Endothelial cell of umbilical vein (primary cell): ENCODE measurements around the gene CACNB4. TPM values are rescaled to one million over a fixed set of nuclear protein-coding genes. Genes with fewer than 3 reads are reported as not detected.
A peak's percentile ranks its signal among the peaks of the same experiment; 100 is the strongest.

Experiments
- BruUV-seq: library from RNA; stranded (reverse); fragments of 400-500 nt; replicated peaks from 2 replicates; lab custom pipeline; 2021; lab: Mats Ljungman, UMichigan
- CTCF ChIA-PET: fragments of 300-600, 350-600 bp; sonication (Branson Sonifier 250); formaldehyde crosslinking; loops from one replicate; lab custom pipeline; 2021; ENCODE audit warnings: antibody characterized with exemption, inconsistent platforms; lab: Charles Lee
- POLR2A ChIA-PET: fragments of 300-600, 350-600 bp; sonication (Branson Sonifier 250); formaldehyde crosslinking; loops from one replicate; lab custom pipeline; 2021; ENCODE audit warnings: antibody characterized with exemption, inconsistent platforms; lab: Charles Lee
- DNase-seq: peaks from one replicate; pipeline ENCODE4 v3.0.0-alpha.2; 2011; ENCODE audit warnings: low read depth, low spot score
- FAIRE-seq: peaks from 2 replicates; lab custom pipeline; 2011; peaks lifted over from hg19 to GRCh38; lab: Jason Lieb, UNC
- H2AFZ ChIP-seq: 2 replicates; pipeline ENCODE4 v1.6.0; 2012; ENCODE audit warnings: low read depth, low read length, control low read depth, inconsistent platforms
- H3K27ac ChIP-seq: 2 replicates; pipeline ENCODE4 v1.5.1; 2011; ENCODE audit warnings: low read depth, mild to moderate bottlenecking, control low read depth, low read length, moderate library complexity; ENCODE audit not compliant: insufficient read depth
- H3K27me3 ChIP-seq, 2 experiments: 2 replicates each; pipeline versions ENCODE4 v1.6.0 to v1.6.1; 2011; ENCODE audit warnings: low read length in 2 of 2, mixed read lengths in 1 of 2; ENCODE audit not compliant: control insufficient read depth in 2 of 2, insufficient read depth in 2 of 2
- H3K36me3 ChIP-seq, 2 experiments: 2 replicates in 1 of 2; 3 replicates in 1 of 2; pipeline ENCODE4 v1.5.1; 2011; ENCODE audit warnings: low read length in 2 of 2, mild to moderate bottlenecking in 1 of 2, moderate library complexity in 1 of 2; ENCODE audit not compliant: control insufficient read depth in 2 of 2, insufficient read depth in 2 of 2; ENCODE audit errors: extremely low read depth in 1 of 2
- H3K4me1 ChIP-seq: 3 replicates; pipeline ENCODE4 v1.5.1; 2011; ENCODE audit warnings: mild to moderate bottlenecking, low read length; ENCODE audit not compliant: control insufficient read depth, insufficient read depth; ENCODE audit errors: extremely low read depth
- H3K4me2 ChIP-seq: 2 replicates; pipeline ENCODE4 v1.6.1; 2011; ENCODE audit warnings: low read length, control low read depth, mixed read lengths; ENCODE audit not compliant: insufficient read depth
- H3K4me3 ChIP-seq, 3 experiments: fragments of 200-600 bp in 1 of 3; sonication (generic), shearing (Covaris generic) in 1 of 3; replicated peaks in 1 of 3; 2 replicates each; pipeline ENCODE4 v1.5.1; 2011 to 2016; ENCODE audit warnings: control low read depth in 3 of 3, low read length in 3 of 3, mild to moderate bottlenecking in 2 of 3, inconsistent platforms in 1 of 3, low read depth in 1 of 3, moderate library complexity in 1 of 3; ENCODE audit not compliant: insufficient read depth in 1 of 3
- H3K79me2 ChIP-seq: 2 replicates; pipeline ENCODE4 v1.6.0; 2012; ENCODE audit warnings: low read length, inconsistent platforms; ENCODE audit not compliant: control insufficient read depth, insufficient read depth
- H3K9ac ChIP-seq: replicated peaks from 2 replicates; pipeline ENCODE3; 2011; ENCODE audit warnings: low read length, control low read depth; ENCODE audit not compliant: insufficient read depth; ENCODE audit errors: extremely low read depth
- H3K9me1 ChIP-seq: replicated peaks from 3 replicates; pipeline ENCODE4 v1.6.0; 2011; ENCODE audit warnings: mild to moderate bottlenecking, low read length; ENCODE audit not compliant: control insufficient read depth, insufficient read depth; ENCODE audit errors: extremely low read depth
- H3K9me3 ChIP-seq: replicated peaks from 2 replicates; pipeline ENCODE4 v1.5.1; 2012; ENCODE audit warnings: low read length, inconsistent platforms; ENCODE audit not compliant: control insufficient read depth, insufficient read depth
- H4K20me1 ChIP-seq: replicated peaks from 2 replicates; pipeline ENCODE3; 2011; ENCODE audit warnings: mild to moderate bottlenecking, low read length; ENCODE audit not compliant: control insufficient read depth, insufficient read depth; ENCODE audit errors: extremely low read depth
- EZH2 ChIP-seq: IDR thresholded peaks from 2 replicates; pipeline ENCODE4 v1.6.1; 2012; ENCODE audit warnings: borderline replicate concordance, low read depth, mild to moderate bottlenecking, moderate library complexity, low read length, inconsistent platforms; ENCODE audit not compliant: severe bottlenecking
- FOS ChIP-seq: IDR thresholded peaks from 2 replicates; pipeline ENCODE4 v1.6.1; 2011; ENCODE audit warnings: mild to moderate bottlenecking, low read length, moderate library complexity, borderline replicate concordance; ENCODE audit not compliant: insufficient read depth
- GATA2 ChIP-seq: IDR thresholded peaks from 2 replicates; pipeline ENCODE4 v1.7.0; 2011; ENCODE audit warnings: low read depth, mild to moderate bottlenecking, moderate library complexity, mixed read lengths, low read length; ENCODE audit not compliant: insufficient read length, insufficient read depth
- JUN ChIP-seq: IDR thresholded peaks from 2 replicates; pipeline ENCODE4 v1.6.1; 2011; ENCODE audit warnings: borderline replicate concordance, low read depth; ENCODE audit not compliant: insufficient read length, insufficient read depth
- MYC ChIP-seq: IDR thresholded peaks from one replicate; pipeline ENCODE4 v1.6.1; 2011; ENCODE audit warnings: mild to moderate bottlenecking, low read depth, low read length
- POLR2A ChIP-seq: IDR thresholded peaks from 2 replicates; pipeline ENCODE4 v1.6.1; 2012; ENCODE audit warnings: low read depth, mild to moderate bottlenecking, control low read depth, low read length
- POLR2AphosphoS5 ChIP-seq: IDR thresholded peaks from 2 replicates; pipeline ENCODE4 v1.6.1; 2012; ENCODE audit warnings: low read depth, mild to moderate bottlenecking, control low read depth, low read length, moderate library complexity; ENCODE audit not compliant: insufficient read depth
- dilution Hi-C: fragments of 300-500 bp; cut with MboI; formaldehyde crosslinking; loops from one replicate; pipeline ENCODE4 v1.15.0; 2019; ENCODE audit warnings: low sequenced_read_pairs; ENCODE audit not compliant: extremely low pct_ligation_motif_present
- intact Hi-C: fragments of 100-400 bp; cut with micrococcal nuclease; formaldehyde crosslinking; loops from one replicate; pipeline ENCODE4 v1.10.0; 2022
- polyA plus RNA-seq, 4 experiments: library from polyadenylated mRNA; depleted of rRNA in 3 of 4; stranded (reverse) in 3 of 4; unstranded in 1 of 4; fragments of >200 nt; gene quantifications; 2 replicates each; pipeline versions ENCODE4 v1.2.1 to v1.2.3, GENCODE V29; 2011 to 2012; ENCODE audit warnings: missing spikeins in 1 of 4
- total RNA-seq: library from RNA; stranded (reverse); gene quantifications from 2 replicates; pipeline ENCODE4 v1.2.3, GENCODE V29; 2021
- TF ChIP-seq, protein P1 (sequence below), 2 donors: IDR thresholded peaks; 1 replicate in 1 of 2; 2 replicates in 1 of 2; pipeline ENCODE4 v1.5.1; 2011; ENCODE audit warnings: low read length in 2 of 2, mild to moderate bottlenecking in 2 of 2, moderate library complexity in 2 of 2, control low read depth in 1 of 2, inconsistent platforms in 1 of 2, low read depth in 1 of 2; ENCODE audit not compliant: insufficient read depth in 1 of 2; ENCODE audit errors: extremely low read depth in 1 of 2
- TF ChIP-seq, protein P2 (sequence below): IDR thresholded peaks from 2 replicates; pipeline ENCODE4 v1.6.1; 2011; ENCODE audit not compliant: insufficient read depth, insufficient read length

The CACNB4 gene
- total and polyA plus RNA-seq, 2 donors (not counting 3 experiments of a cell fraction or from before 2014, with no cell fraction given) = 0.23 to 0.58 TPM

DNA sequence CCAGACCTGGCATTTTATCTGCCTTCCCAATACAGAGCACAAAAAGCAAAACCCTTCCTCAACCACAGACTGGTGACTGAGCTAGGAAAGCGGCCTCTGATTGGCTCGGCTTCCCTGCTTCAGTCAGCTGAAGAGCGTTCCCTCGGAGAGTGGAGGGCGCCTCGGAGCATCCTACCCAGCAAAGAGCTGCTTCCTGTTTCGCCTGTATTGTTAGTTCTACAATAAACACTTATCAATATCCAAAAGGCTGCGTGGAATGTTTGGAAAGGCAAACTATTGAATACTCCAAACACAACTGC, 125.0 kb downstream of the CACNB4 start:
- DNase-seq (peak; percentile 46), FAIRE-seq (no peak)
- CTCF ChIA-PET = interaction anchor here (1.2 to 2.5 kb wide), 3 partner anchors 10 to 26 kb away, joined by 3 to 5 read pairs (median 4); no protein-coding TSS in a partner anchor
- Histone ChIP-seq H3K27me3 (peaks cover 2 to 14% of the 10 kb centered on the region in 2 experiments), H3K4me2 (no peak overlapping the region), H4K20me1 (no peaks in the 10 kb centered on the region), H3K9me3 (no peaks in the 10 kb centered on the region), H3K4me1 (no peaks in the 10 kb centered on the region), H3K79me2 (no peaks in the 10 kb centered on the region), H3K4me3 (no peak overlapping the region), H2AFZ (no peak overlapping the region), H3K27ac (no peak overlapping the region), H3K9ac (no peak overlapping the region), H3K36me3 (no peaks in the 10 kb centered on the region), H3K9me1 (no peaks in the 10 kb centered on the region)
- BruUV-seq = no TSS peak
- POLR2A ChIA-PET = no interaction called here
- intact Hi-C loops = no loop called here
- no peak for TF ChIP-seq EZH2
- no peak for TF ChIP-seq FOS
- no peak for TF ChIP-seq JUN
- TF ChIP-seq GATA2 = no peak
- no peak for TF ChIP-seq POLR2A
- TF ChIP-seq POLR2AphosphoS5 = no peak
- TF ChIP-seq, protein P1, sequence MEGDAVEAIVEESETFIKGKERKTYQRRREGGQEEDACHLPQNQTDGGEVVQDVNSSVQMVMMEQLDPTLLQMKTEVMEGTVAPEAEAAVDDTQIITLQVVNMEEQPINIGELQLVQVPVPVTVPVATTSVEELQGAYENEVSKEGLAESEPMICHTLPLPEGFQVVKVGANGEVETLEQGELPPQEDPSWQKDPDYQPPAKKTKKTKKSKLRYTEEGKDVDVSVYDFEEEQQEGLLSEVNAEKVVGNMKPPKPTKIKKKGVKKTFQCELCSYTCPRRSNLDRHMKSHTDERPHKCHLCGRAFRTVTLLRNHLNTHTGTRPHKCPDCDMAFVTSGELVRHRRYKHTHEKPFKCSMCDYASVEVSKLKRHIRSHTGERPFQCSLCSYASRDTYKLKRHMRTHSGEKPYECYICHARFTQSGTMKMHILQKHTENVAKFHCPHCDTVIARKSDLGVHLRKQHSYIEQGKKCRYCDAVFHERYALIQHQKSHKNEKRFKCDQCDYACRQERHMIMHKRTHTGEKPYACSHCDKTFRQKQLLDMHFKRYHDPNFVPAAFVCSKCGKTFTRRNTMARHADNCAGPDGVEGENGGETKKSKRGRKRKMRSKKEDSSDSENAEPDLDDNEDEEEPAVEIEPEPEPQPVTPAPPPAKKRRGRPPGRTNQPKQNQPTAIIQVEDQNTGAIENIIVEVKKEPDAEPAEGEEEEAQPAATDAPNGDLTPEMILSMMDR (IDR thresholded peaks at IDR 0.05; ENCODE audit: extremely low read depth in 1 of 2, insufficient read depth in 1 of 2, low read depth in 1 of 2, low read length in 2 of 2) = no peak
- TF ChIP-seq, protein P2, sequence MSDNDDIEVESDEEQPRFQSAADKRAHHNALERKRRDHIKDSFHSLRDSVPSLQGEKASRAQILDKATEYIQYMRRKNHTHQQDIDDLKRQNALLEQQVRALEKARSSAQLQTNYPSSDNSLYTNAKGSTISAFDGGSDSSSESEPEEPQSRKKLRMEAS = no peak
- no peak for TF ChIP-seq MYC
- dilution Hi-C loops = no loop called here
